KOPT-K1 (cell line): ENCODE measurements around the gene NETO1.

Experiments
- H3K27ac ChIP-seq: fragments of 200-600 bp; sonication (generic); 2 replicates; pipeline ENCODE4 v1.5.1; 2016; ENCODE audit warnings: antibody characterized with exemption, mild to moderate bottlenecking, low read depth, low read length; ENCODE audit not compliant: poor library complexity, severe bottlenecking
- H3K36me3 ChIP-seq: fragments of 200-600 bp; sonication (generic); 2 replicates; pipeline ENCODE4 v1.5.1; 2017; ENCODE audit warnings: antibody characterized with exemption, mild to moderate bottlenecking, low read length, moderate library complexity; ENCODE audit not compliant: insufficient read depth
- H3K9me3 ChIP-seq: fragments of 200-600 bp; sonication (generic); 2 replicates; pipeline ENCODE4 v1.5.1; 2017; ENCODE audit warnings: antibody characterized with exemption, low read length, mild to moderate bottlenecking; ENCODE audit not compliant: insufficient read depth, poor library complexity, severe bottlenecking

NETO1 gene

DNA sequence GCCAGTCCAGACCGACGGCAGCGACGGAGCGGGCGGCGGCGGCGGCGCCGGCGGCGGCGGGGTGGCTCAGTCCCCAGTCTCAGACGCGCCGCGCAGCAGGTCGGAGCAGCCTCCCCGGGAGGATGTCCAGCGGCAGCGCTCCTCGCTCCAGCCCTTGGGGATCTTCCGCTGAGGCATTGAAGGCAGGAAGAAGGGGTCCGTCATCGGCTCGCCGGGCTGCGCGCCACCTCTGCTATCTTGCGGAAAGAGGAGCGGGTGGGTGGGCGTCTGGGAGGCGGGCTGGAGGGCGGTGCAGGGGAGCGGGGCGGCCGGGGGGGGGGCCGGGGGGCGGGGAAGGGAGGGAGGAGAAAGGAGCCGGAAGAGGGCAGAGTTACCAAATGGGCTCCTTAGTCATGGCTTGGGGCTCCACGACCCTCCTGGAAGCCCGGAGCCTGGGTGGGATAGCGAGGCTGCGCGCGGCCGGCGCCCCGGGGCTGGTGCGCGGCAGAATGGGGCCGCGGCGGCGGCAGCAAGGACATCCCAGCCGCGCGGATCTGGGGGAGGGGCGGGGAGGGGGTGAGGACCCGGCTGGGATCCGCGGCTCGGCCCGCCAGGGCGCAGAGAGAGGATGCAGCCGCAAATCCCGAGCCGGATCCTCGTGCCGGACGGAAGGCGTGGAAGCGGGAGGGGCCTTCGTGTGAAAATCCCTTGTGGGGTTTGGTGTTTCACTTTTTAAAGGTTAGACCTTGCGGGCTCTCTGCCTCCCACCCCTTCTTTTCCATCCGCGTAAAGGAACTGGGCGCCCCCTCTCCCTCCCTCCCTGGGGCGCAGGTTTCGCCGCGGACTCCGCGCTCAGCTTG lies at the start of gene NETO1:
Gene NETO1, minus strand, starts transcription at position 242 of the 839 bp plus-strand sequence. CDS start 696 bp downstream, outside the sequence.
- Histone ChIP-seq H3K27ac (no peak within 1 kb of the TSS), H3K9me3 (peaks cover 4% of the 10 kb centered on the region)

DNA sequence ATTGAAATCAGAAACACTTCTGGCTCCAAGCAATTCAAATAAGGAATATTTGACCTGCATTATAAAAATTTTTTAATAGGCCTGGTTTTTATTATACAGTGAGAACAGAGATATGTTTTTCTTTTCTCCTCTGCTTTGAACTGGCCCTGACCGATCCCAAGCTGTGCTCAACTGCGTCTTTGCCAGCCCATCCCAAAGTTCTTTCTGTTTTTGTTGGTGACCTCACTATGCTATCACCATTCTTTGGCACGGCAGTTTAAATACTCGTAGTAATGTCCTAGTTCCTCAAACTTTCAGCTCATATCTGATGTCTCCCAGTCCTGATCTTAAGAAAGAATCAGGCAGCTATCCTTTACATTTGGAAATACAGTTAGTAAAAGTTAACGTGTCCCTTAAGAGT lies 42.3 kb upstream of the NETO1 start:
- no peak overlapping the region for H3K27ac ChIP-seq
- no peaks in the 10 kb centered on the region for H3K9me3 ChIP-seq
- no peaks in the 10 kb centered on the region for H3K36me3 ChIP-seq

More for the DNA sequence above, at the start of gene NETO1:
- H3K36me3 ChIP-seq, result no peaks in the 10 kb centered on the region

DNA sequence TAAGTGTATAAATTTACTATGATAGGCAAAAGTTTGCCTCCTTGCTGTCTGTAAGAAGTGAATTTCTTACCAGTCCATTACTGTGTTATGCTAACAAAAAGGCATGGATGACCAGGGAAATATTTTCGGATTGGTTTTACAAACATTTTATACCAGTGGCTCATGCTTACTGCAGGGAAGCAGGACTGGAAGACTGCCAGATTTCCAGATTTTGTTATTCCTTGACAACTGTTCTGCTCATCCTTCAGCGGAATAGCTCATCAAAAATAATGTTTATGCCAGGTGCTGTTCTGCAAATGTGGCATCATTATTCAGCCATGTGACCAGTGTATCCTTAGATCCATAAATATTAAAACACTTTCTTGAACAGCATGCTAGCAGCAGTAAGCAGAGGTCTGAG lies 40.4 kb upstream of the NETO1 start:
- Histone ChIP-seq H3K36me3 (no peaks in the 10 kb centered on the region), H3K27ac (no peak overlapping the region)

DNA sequence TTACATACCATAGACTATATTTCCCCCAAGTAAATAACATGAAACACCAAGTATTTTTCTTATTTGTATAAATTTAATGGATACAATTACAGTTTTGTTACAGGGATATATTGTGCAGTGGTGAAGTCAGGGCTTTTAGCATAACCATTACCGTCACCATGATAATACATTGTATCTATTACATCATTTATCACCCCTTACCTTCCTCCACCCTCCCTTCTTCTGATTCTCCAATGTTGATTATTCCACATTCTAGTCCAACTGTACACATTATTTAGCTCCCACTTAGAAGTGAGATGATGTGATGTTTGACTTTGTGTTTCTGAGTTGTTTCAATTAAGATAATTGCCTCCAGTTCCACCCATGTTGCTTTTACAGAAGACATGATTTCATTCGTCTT lies 35.2 kb upstream of the NETO1 start:
- no peaks in the 10 kb centered on the region for H3K36me3 ChIP-seq

More for the DNA sequence above, 40.4 kb upstream of the NETO1 start:
- H3K9me3 ChIP-seq, result no peaks in the 10 kb centered on the region

GRCh38 chr18:72899338-72899737 lies 31.6 kb upstream of the NETO1 start:
- H3K36me3 ChIP-seq, result no peaks in the 10 kb centered on the region
- no peak overlapping the region for H3K27ac ChIP-seq
- no peaks in the 10 kb centered on the region for H3K9me3 ChIP-seq

More for the DNA sequence above, 35.2 kb upstream of the NETO1 start:
- Histone ChIP-seq H3K27ac (no peak overlapping the region), H3K9me3 (no peaks in the 10 kb centered on the region)

- H3K27ac ChIP-seq, result no peak overlapping the region
- H3K9me3 ChIP-seq, result no peaks in the 10 kb centered on the region
- H3K36me3 ChIP-seq, result no peaks in the 10 kb centered on the region
These were observed 31.1 kb upstream of the NETO1 start for GRCh38 chr18:72898870-72899269.

DNA sequence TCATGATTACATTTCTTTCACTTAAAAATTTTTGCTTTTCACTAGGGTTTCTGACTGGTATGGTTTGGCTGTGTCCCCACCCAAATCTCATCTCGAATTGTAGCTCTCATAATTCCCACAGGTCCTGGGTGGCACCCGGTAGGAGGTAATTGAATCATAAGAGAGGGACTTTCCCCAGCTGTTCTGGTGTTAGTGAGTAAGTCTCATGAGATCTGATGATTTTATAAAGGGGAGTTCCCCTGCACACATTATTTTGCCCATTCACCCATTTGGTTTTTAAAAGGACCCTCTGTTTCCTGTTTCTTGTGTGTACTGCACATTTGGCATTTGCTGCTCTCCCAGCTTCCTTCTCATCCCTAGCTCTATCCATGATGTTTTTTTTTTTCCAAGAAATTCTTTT lies 27.8 kb upstream of the NETO1 start:
- H3K9me3 ChIP-seq, result no peaks in the 10 kb centered on the region
- no peaks in the 10 kb centered on the region for H3K36me3 ChIP-seq
- H3K27ac ChIP-seq, result no peak overlapping the region

GRCh38 chr18:72878561-72878960 lies 10.8 kb upstream of the NETO1 start:
- no peaks in the 10 kb centered on the region for H3K36me3 ChIP-seq
- no peak overlapping the region for H3K27ac ChIP-seq
- no peaks in the 10 kb centered on the region for H3K9me3 ChIP-seq

DNA sequence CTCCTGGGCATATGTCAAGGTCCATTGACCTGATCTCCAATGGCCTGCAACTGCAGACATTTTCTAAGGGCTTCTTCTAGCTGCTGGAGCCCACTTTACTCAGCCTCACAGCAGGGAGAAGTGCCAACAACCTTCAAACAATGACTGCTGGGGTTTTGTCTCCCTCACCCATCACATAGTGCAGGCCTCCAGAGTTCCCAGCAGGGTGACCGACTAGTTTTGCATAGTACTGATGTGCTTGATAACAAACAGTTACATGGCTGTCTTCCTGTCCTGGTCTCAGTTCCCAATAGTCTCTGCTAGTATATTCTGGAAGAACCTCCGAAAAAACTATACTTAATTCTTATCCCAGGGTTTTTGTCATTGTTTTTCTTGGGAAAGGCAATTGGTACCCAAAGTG lies 10.4 kb upstream of the NETO1 start:
- H3K27ac ChIP-seq, result no peak overlapping the region
- H3K36me3 ChIP-seq, result no peaks in the 10 kb centered on the region
- H3K9me3 ChIP-seq, result no peaks in the 10 kb centered on the region

DNA sequence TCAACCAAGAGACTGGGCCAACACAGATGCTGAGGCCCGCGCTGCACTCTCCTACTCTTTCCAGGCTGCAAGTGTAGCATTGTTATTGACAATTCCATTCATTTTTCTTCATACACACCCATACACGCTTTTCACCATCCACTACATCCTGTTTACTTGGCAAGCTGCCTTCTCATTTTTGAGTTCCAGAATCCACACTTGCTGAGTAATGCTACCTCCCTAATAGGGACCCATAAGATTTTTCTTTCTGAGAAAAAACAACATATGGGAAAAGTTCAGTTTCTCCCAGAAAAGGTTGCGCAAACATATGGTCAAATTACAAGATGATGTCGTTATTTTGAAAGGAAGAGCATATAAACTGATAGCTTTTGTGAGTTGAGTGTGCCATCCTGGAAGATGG lies 3.3 kb upstream of the NETO1 start:
- H3K36me3 ChIP-seq, result no peaks in the 10 kb centered on the region
- H3K27ac ChIP-seq, result no peak overlapping the region
- H3K9me3 ChIP-seq, result no peaks in the 10 kb centered on the region

GRCh38 chr18:72869226-72870185 lies 1.7 kb upstream of the NETO1 start:
- Histone ChIP-seq H3K9me3 (no peaks in the 10 kb centered on the region), H3K27ac (no peak overlapping the region), H3K36me3 (no peaks in the 10 kb centered on the region)

DNA sequence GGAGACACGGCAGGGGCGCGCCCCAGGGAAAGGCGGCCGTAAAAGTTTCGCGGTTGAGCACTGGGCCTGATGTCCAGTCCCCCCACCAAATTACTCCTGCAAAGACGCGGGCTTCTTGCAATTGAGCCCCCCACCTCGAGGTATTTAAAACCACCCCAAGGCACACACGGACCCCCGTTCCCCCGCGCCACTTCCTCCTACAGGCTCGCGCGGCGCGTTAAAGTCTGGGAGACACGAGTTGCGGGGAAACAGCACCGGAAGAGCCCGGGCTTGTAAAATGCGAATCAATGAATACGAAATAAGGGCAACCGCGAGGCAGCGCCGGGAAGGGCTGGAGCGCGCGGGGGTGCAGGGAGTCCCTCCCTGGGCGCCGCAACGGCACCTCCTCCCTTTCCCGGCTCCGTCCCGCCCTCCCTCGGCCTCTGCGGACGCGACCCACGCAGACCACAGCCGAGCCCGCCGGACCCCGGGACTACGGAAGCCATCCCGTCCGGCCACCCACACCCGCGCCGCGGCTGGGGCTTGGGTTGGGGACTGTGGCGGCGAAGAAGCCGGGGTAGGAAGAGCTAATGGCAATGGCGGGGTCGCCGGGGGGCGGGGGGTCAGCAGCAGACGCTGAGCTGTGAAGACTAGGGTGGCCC lies 918 bp upstream of the NETO1 start:
- H3K9me3 ChIP-seq, result no peaks in the 10 kb centered on the region
- no peak overlapping the region for H3K27ac ChIP-seq
- no peaks in the 10 kb centered on the region for H3K36me3 ChIP-seq

DNA sequence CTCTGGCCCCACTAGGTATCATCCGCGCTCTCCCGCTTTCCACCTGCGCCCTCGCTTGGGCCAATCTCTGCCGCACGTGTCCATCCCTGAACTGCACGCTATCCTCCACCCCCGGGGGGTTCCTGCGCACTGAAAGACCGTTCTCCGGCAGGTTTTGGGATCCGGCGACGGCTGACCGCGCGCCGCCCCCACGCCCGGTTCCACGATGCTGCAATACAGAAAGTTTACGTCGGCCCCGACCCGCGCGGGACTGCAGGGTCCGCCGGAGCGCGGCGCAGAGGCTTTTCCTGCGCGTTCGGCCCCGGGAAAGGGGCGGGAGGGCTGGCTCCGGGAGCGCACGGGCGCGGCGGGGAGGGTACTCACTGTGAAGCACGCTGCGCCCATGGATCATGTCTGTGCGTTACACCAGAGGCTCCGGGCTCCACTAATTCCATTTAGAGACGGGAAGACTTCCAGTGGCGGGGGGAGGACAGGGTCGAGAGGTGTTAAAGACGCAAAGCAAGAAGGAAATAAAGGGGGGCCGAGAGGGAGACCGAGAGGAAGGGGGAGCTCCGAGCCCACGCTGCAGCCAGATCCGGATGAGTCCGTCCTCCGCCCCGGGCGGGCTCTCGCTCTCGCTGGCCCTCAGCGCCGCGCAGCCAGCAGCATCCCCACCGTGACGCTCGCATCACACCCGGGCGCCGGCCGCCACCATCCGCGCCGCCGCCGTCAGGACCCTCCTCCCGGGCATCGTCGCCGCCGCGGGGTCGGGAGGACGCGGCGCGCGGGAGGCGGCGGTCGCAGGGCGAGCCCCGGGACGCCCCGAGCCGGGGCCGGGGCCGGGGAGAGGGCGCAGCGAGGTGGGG lies 664 bp downstream of the NETO1 start:
- H3K27ac ChIP-seq, result no peak overlapping the region
- H3K36me3 ChIP-seq, result no peaks in the 10 kb centered on the region
- peaks cover 4% of the 10 kb centered on the region for H3K9me3 ChIP-seq

DNA sequence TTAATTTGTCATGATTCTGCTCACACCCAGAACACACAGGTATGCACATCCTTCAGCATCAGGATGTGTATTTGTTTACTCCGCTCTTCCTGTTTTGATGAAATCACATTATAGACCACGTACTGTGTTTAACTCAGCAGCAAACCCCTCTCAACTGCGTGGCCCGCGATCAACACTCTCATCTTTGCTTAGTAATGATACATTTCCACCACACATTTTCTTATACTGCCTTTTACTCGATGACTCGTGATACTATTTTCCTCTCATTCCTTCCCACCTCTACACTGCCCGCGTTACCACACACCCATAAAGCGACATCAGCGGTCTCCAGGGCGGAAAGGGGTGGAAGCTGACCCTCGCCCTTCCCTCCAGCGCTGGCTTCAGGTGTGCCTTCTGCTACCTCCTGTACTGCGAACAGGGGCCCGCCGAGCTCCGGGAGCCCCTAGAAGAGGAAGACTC lies 1.3 kb downstream of the NETO1 start:
- Histone ChIP-seq H3K9me3 (peaks cover 4% of the 10 kb centered on the region), H3K27ac (no peak overlapping the region), H3K36me3 (no peaks in the 10 kb centered on the region)
